NCI-H1694 treated with DMSO at 0.1 percent for 48 hours (cell line): ENCODE results near the gene OR4L1.
"Not testable (repeated sequence)": the region's sequence is repeated elsewhere in the genome, so short reads cannot be mapped to it uniquely, and the experiment has no call there.

Experiments
- DNase-seq: peaks from one replicate; lab custom pipeline; 2025; lab: John Stamatoyannopoulos, UW

The OR4L1 gene

GRCh38 chr14:20059745-20060144, at the start of gene OR4L1:
Gene OR4L1, plus strand, starts transcription at chr14:20060045. Its CDS starts 0 bp downstream, at chr14:20060045.
- DNase-seq = no peak

GRCh38 chr14:20019257-20019865, 40.5 kb upstream of the OR4L1 start, which contains the start of gene OR4K14:
Gene OR4K14, minus strand, starts transcription at chr14:20019307. Its CDS starts 4,114 bp downstream, at chr14:20015193.
- DNase-seq = no peak

DNA sequence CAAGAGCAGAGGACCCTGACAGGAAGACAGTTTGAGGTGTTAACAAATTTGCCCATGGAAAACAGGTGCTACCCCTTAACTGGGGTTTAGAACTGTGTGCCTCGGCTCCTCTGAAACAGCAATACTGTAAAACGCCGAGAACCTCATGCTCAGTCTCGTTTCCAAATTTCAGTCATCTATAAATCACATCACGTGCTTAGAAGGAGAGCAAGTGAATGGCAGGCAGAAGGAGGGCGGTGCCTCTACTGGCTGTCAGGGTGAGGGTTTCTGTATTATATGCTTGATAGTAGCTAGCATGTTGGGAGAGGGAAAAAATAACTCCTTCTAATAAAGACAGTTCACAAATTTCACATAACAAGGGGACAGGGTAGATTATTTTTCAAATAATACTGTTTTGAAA, 28.8 kb upstream of the OR4L1 start:
- no peak for DNase-seq

- DNase-seq = no peak
These were observed 24.4 kb upstream of the OR4L1 start for GRCh38 chr14:20035449-20035848.

- DNase-seq = no peak
These were observed 23.9 kb upstream of the OR4L1 start, which contains the start of gene OR4K13 for GRCh38 chr14:20035938-20036337. Gene OR4K13, minus strand, starts transcription at chr14:20036038. Its CDS starts 1,280 bp downstream, at chr14:20034758.

DNA sequence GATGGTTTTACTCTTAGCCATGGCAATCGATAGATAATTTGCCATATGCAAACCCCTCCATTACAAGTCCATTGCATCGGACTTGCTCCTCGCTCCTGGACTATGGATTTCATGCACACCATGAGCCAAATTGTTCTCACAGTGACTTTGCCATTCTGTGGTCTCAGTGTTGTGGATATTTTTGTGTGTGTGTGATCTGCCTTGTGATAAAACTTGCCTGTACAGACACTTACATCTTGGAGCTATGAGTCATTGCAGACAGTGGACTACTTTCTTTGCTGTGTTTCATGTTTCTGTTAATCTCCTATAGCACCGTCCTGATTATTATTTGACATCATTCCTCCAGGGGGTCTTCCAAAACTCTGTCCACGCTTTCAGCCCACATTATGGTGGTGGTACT, 15.6 kb upstream of the OR4L1 start:
- DNase-seq = no peak

GRCh38 chr14:20048202-20048601, 11.6 kb upstream of the OR4L1 start:
- no peak for DNase-seq

GRCh38 chr14:20092050-20092449, 32.2 kb downstream of the OR4L1 start:
- DNase-seq = no peak

DNA sequence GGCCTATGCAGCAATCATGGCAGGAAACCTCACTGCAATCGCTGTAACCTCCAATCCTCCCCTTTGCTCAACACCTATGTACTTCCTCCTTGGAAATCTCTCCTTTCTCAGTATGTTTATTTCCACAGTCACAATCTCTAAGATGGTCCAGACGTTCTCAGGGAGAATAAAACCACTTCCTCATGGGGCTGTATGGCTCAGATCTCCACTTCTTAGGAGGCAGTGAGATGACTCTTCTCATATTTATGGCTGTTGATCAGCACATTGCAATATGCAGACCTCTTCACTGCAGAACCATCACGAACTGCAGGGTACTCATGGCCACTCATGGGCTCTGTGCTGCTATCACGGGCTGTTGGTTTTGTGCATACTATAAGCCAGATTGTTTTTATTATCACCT, 33.6 kb downstream of the OR4L1 start:
- no peak for DNase-seq

- DNase-seq = not testable (repeated sequence)
These were observed 39.3 kb downstream of the OR4L1 start for GRCh38 chr14:20098926-20099770.

- no peak for DNase-seq
These were observed 50.6 kb downstream of the OR4L1 start, which contains the start of gene OR4K17 for GRCh38 chr14:20110438-20110837. Gene OR4K17, plus strand, starts transcription at chr14:20110739. Its CDS starts 6,761 bp downstream, at chr14:20117500.
